Measurements from ENCODE around the gene MSMO1.

The MSMO1 gene

DNA sequence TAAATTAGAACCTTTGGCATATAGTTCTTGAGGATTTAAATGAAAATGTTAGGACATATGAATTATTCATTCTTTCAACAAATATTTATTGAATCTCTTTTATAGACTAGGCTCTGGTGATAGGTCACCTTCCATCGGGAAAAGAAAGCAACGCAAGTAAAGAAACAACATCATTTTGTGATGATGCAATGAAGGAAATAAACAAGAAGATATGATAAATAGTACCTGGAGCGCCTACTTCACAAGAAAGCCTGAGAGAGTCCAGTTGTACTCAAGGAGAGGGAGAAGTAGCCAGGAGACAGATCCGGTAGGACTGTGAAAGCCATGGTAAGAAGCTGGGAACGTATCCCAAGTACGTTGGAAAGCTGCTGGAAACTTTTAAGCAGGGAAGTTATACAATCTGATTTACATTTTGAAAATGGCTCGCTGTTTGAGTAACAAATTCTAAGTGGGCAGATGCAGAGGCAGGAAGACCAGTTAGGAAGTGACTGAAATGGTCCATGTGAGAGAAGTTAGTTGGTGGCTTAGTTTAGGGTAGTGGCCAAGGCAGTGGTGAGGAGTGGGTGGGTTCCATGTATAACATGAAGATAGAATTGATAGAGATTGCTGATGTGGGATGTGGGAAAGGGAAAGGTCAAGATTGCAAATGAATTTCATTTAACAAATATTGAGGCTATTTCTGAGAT is 33.7 kb downstream of the MSMO1 start:
- no peak for DNase-seq

DNA sequence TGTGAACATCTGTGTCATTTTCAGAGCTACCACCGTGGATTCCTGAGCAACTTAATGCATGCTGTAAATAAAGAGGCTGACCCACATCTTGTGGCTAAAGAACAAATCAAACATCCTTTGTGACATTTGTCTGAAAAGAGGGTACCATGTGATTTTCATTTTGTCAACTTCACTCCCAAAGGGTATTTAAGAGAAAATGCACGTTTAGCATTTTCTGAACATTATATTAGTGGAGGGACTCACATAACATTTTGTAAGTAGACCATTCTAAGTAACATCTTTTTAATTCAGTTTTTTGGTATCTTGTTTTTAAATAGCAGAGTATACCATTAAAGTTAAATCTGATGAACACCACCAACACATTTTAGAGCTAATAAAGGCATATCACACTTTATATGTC is 34.3 kb downstream of the MSMO1 start:
- no peak for DNase-seq

DNA sequence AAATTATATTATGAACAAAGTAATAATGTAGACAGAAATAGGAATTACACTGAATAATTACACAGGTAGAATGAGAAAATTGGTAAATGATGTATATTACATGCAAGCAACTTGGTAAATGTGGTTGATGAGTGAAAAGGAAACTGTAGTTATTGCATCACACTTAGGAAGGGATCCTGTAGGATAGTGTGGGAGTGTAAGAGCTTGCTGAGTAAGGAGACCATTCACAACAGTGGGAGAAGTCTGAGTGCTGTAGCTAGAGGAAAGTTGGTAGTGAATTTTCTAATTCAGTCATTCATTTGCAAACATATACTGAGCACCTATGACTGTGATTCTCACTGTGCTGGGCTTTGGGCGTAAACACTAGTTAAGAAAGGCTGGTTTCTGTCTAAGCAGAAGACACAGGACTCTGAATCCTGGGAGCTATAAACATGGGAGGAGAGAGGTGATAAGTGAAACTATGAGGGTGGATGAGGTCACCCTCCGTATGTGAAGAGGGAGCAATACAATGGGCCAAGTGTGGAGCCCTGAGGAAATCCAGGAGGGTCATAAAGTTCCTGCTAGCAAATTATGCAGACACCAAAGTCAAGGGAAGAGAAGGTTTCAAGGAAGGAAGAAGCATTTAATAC is 37.1 kb downstream of the MSMO1 start:
- no peak for DNase-seq

DNA sequence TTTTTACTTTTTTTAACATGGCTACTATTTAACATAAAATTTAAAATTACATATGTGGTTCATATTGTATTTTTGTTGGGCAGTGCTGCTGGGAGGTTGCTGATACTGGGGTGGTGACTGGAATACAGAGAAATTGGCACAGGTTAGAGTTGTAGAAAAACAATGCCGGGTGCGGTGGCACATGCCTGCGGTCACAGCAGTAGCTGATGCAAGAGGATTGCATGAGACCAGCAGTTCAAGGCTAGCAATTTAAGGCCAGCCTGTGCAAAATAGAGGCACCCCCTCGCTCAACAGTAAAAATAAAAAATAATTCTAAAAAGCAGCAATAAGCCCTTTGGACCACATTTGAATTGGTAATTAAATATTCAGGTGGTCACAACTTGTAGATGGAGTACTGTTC is 39.6 kb downstream of the MSMO1 start:
- no peak for DNase-seq

DNA sequence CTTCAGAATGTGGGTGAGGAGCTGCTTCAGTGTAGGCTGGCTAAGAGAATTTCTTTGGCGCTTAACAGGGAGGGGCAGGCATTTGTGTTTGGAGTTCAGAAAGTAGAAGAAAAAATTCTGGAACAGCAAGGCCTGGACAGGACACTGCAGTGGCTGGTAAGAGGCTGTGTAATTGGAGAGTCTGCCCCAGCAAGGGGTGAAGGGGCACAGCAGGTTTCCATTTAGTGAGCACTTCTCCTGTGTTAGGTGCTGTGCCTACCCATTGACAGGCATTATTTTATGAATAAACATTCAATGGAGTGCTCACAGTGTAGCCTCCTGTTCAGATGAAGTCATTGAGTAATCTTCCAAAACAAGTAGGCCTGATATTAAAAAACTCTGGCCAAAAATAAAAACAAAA is 40.6 kb downstream of the MSMO1 start:
- no peak for DNase-seq

DNA sequence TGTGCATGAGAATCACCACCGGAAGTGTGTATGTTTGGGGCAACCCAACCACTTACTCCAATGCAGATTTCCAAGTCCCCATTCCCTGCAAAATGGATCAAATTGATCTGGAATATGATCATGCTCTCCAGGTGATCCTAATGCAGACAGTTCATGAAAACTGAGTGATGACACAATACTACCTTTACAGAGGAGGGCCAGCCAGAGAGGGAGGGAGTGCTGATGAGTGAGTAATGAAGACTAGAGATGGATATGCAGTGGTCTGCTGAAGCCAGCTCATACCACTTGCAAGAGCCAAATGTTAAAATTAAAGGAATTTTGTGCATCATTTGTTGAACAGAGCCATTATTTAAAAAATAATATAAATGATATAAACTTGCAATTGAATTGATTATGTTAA is 41.1 kb downstream of the MSMO1 start:
- no peak for DNase-seq

DNA sequence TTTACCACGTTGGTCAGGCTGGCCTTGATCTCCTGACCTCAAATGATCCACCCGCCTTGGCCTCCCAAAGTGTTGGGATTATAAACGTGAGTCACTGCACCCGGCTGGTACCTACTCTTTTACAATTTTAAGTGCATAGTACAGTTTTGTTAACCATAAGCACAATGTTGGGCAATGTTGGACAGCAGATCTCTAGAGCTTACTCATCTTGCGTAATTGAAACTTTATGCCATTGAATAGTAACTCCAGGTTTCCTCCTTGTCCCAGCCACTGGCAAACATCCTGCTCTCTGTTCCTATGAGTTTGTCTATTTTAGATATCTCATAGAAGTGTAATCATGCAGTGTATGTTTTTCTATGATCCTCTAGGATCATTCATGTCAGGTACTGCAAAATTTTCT is 42.1 kb downstream of the MSMO1 start:
- DNase-seq, result no peak

DNA sequence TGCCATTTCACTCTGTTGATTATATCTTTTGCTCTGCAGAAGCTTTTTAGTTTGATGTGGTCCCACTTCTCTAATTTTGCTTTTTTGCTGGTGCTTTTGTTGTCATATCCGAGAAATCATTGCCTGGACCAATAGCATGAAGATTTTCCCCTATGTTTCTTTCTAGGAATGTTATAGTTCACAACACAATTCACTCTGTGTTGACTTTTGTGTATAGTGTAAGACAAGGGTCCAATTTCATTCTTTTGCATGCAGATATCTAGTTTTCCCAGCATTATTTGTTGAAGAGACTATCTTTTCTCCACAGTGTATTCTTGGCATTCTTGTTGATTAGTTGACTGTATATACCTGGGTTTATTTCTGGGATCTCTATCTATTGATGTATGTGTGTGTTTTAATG is 43.1 kb downstream of the MSMO1 start:
- DNase-seq, result no peak

DNA sequence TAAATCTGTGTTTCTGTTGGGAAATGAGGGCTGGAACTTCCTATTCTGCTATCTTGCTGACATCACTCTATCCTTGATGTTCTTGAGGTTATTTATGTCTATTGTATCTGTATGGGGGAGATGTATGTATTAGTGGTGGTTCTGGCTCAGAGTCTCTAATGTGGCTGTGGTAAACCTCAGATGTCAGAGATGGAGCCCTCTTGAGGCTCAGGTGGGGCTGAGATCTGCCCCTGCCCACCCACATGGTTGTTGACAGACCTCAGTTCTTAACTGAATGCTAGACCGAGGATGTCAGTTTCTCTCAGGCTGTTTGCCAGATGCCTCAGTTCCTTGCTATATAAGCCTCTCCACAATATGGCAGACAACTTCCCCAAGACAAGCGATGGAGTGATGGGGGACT is 48.0 kb downstream of the MSMO1 start:
- DNase-seq, result no peak

DNA sequence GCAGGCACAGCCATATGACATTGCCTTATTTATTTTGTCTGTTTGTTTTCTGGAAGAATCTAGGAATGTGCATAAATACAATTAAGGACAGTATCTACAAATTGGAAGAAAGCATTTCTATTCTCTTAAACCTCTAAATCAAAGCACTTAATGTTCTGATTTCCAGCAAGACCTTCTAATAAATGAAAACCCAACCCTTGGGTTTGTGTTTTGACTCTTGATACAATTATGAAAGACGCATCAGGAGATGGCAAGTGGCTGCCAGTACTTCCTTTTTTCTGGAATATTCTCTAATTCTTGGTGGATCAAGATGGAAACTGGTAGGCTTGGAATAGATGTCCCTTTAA is 50.9 kb downstream of the MSMO1 start:
- DNase-seq, result no peak

DNA sequence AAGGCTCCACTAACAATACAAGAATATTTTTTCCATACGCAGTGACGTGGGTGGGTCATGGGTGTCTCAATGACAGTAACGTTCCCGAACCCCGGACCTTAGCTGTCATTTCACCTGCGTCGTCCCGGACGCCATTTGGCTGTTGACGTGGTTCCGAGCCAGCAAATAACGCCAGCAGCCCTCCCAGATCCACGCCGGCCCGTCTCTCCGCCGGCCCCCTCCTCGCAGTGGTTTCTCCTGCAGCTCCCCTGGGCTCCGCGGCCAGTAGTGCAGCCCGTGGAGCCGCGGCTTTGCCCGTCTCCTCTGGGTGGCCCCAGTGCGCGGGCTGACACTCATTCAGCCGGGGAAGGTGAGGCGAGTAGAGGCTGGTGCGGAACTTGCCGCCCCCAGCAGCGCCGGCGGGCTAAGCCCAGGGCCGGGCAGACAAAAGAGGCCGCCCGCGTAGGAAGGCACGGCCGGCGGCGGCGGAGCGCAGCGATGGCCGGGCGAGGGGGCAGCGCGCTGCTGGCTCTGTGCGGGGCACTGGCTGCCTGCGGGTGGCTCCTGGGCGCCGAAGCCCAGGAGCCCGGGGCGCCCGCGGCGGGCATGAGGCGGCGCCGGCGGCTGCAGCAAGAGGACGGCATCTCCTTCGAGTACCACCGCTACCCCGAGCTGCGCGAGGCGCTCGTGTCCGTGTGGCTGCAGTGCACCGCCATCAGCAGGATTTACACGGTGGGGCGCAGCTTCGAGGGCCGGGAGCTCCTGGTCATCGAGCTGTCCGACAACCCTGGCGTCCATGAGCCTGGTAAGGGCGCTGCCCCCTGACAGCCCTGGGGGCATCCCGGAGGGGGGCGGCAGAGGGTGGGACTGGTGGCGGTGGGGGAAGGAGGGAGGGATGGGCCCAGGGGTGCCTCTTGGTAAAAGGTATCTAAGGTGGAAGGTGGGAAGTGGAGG is 51.5 kb downstream of the MSMO1 start, which contains the start of gene CPE:
CPE (plus strand) TSS at position 264 of the 933 bp plus-strand sequence; CDS start at position 478, 214 bp downstream.
- DNase-seq, result peak; percentile 32

DNA sequence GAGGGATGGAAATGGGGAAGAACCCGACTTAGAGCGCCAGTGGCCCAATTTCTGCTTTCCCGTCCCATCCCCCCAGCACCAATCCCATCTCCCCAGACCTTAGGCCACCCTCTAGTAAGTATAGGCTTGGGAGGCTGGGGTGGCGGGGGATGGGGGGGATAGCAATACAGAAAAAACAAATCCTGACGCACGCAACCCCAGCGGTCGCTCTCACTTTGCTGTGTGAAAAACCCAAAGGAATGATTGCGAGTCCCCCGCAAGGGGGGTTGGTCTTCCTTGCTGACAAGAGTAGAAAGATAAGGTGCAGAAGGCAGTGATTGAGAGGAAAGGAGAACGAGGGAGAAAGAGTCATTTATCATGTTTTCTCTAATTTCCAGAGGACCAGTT is 52.2 kb downstream of the MSMO1 start:
- DNase-seq, result no peak

DNA sequence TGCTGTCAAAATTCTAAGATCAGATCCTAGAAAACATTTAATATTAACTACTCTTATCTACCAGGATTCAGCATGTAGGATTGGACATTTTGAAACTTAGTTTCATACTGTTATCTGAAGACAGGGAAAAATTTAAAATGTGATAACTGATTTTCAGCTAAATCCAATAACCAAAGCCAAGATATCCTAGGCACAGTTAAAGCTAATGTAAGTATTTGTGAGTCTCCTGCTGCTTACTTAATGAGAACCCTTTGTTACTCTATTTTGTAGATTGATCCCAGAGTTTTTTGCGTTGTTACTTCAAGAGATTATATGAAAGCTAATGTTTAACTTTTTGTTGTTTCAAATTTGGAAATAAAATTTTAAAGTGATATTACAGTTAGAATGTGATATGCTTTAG is 53.3 kb downstream of the MSMO1 start:
- no peak for DNase-seq

DNA sequence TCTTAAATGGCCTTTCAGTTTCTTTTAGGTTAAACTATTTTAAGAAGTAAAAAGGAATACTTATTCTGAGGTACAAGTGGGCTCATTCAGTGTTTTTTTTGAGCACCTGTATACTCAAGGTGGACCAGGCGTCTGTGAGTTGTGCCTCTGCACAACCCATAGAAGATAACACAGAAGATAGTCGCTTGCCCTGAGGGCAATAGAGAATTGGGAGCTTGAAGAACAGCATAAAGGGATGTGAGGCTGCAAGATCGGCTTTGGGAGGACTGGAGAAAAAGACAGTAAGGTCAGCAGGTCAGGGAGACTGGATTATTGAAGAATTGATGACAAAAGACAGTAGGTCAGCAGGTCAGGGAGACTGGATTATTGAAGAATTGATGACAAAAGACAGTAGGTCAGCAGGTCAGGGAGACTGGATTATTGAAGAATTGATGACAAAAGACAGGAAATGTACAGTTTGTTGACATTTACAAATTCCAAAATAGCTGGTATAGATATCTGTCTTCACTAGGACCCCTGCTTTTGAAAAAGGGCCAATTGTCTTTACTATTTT is 54.4 kb downstream of the MSMO1 start:
- DNase-seq, result no peak

DNA sequence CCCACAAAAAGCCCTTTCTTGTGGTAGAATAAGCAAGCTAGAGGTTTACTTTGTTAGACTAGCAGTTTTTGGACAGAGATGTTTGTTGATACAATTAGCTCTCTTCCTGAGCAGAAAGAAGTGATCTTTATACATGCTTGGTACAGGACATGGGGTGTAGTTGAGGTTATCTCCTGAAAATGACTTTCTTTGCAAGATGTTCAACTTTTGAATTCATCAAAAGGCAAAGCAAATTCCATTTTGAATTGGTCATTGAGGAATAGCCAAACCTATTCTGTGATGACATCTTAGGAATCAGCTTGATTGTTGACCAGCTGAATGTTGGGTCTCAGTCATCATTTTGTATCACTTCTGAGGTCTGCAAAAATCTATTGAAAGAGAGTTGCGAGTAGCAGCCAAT is 55.2 kb downstream of the MSMO1 start:
- no peak for DNase-seq

DNA sequence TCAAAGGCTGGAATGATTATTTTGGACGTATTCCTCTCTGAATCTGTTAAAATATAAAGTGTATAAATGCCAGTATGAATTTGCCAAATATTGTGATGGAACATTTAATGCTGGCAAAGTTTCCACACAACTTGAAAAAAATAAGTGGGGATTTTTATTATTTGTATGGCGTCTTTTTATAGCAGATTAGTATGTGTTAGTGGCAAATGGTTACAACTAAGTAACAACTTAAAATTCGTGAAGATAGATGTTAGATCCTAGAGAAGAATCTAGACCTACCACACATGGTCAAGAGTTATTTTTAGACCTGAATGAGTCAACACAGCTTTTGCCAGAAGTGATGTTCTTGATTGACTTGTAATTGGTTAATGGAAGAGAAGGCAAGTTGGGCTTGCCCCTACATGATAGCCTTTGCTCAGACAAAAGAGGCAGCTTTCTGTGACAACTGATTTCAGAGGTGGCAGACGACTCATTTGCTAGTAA is 56.2 kb downstream of the MSMO1 start:
- no peak for DNase-seq

DNA sequence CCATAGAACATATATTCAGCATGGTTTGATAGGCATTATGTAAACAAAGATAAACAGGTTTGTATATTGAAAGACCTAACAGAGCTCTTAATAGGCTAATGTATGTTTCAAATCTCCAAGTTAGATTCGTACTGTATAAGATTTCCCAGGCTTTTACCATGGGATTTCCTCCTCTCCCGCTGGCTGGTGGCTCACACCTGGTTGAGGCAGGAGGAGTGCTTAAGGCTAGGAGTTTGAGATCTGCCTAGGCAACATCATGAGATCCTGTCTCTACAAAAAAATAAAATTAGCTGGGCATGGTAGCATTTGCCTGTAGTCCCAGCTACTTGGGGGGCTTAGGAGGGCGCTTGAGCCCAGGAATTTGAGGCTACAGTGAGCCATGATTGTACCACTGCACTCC is 56.7 kb downstream of the MSMO1 start:
- no peak for DNase-seq

DNA sequence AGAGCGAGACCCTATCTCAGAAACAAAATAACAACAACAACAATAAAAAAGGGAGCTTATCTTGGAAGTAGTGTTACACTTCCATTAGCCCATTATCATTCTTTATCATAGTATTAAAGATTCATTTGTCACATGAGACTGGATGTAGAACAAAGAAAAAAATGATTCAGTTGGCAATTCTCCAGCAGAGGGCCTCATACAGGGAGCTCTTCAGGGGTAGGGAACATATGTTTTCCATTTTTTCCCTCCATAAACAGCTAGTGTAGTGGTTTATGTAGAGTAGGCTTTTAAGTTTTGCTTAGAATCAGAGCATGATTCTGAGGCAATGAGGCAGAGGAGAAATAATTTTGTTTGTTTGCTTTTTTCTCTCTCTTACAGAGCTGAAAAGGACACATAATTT is 57.1 kb downstream of the MSMO1 start:
- DNase-seq, result no peak

DNA sequence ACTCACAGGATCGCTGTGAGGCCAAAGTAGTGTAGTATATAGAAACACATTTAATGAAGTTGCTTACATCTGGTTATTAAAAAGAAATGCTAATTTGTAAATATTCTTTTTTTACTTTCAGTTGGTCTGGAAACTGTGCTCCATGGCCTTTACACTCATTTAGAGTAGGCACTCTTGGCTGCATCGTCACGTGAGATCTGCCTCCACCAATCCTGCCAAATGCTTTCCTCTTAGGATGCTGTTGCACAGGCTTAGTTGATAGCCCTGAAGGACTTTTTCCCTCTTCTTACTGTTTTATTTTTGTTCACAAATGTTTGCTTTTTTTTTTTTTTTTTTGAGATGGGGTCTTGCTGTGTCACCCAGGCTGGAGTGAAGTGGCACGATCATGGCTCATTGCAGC is 57.7 kb downstream of the MSMO1 start:
- DNase-seq, result no peak

DNA sequence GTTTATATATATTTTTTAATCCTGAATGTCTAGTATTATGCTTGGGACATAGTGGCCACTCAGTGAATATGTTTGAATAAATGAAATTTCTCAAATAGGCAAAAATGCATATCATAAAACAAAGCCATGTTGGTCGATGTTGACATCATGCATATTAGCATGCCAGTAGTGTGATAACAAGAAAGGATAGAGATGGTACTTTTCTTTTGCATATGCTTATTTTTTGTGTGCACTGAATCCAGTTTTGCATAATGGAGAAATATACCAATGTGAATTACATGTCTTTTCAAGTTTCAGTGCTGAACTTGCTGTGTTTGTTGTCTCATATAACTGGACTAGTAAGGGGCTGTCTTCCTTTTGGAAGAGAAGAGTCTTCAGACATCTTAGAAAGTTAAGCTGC is 58.9 kb downstream of the MSMO1 start:
- DNase-seq, result no peak

DNA sequence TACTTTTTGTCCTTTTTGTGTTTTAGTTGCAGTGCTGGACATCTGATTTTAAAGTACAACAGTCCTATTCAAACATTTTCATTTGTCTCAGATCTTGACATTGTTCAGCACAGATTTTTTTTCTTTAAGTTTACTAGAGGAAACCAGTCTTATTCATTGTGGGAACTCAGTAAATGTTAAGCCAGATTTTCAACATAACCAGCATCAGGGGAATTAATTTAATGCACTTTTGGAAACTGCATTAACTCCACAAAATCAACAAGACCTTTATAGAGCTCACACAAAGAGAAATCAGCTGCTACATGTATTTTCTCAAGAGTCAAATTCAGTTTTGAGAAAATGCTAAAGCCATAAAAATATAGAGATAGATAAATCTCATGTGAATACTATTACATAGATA is 61.3 kb downstream of the MSMO1 start:
- no peak for DNase-seq
